Prostate gland (tissue), 2 donors: ENCODE results near the gene TMPRSS12. TPM values are rescaled to one million over a fixed set of nuclear protein-coding genes. Genes with fewer than 3 reads are reported as not detected.
"Not testable (repeated sequence)": the region's sequence is repeated elsewhere in the genome, so short reads cannot be mapped to it uniquely, and the experiment has no call there.

Experiments used
- DNase-seq: peaks from one replicate; pipeline ENCODE4 v3.0.0-alpha.2; 2019; ENCODE audit warnings: low spot score
- H3K27ac ChIP-seq, 2 donors: fragments of 200-600 bp; sonication (generic); 2 replicates each; pipeline ENCODE4 v1.5.1; 2017 to 2019
- H3K27me3 ChIP-seq: fragments of 200-600 bp; sonication (generic); replicated peaks from 2 replicates; pipeline ENCODE4 v1.5.1; 2019; ENCODE audit not compliant: insufficient read depth
- H3K36me3 ChIP-seq, 2 donors: fragments of 200-600 bp; sonication (generic); 1 replicate in 1 of 2; 2 replicates in 1 of 2; pipeline versions ENCODE4 v1.5.1 to v1.8.1; 2017 to 2019
- H3K4me1 ChIP-seq: fragments of 200-600 bp; sonication (generic); replicated peaks from 2 replicates; pipeline ENCODE4 v1.5.1; 2019
- H3K4me3 ChIP-seq, 2 donors: fragments of 200-600 bp; sonication (generic); 2 replicates each; pipeline ENCODE4 v1.5.1; 2017 to 2019
- H3K9me3 ChIP-seq: fragments of 200-600 bp; sonication (generic); 2 replicates; pipeline ENCODE4 v1.5.1; 2017
- POLR2A ChIP-seq: fragments of 450-650 bp; IDR thresholded peaks from one replicate; pipeline ENCODE4 v1.6.1; 2016; ENCODE audit warnings: antibody characterized with exemption, mild to moderate bottlenecking
- POLR2AphosphoS5 ChIP-seq: sonication (generic); formaldehyde crosslinking; IDR thresholded peaks from one replicate; pipeline ENCODE4 v1.6.1; 2017; ENCODE audit warnings: antibody characterized with exemption
- WGBS: methylation state at CpG from one replicate; pipeline ENCODE4 v1.1.5; 2018; 5-methylcytosine and 5-hydroxymethylcytosine counted together
- intact Hi-C: fragments of 100-400 bp; cut with DNase I; formaldehyde crosslinking; loops from one replicate; pipeline ENCODE4 v1.14.2; 2022
- total RNA-seq, 2 donors: library from RNA; depleted of rRNA; stranded (reverse); fragments of >200 nt; gene quantifications; one replicate each; pipeline ENCODE4 v1.1.0, GENCODE V29; 2016
- TF ChIP-seq, protein P1 (sequence below), 4 experiments: fragments of 200-600 bp in 2 of 4; fragments of 450-650 bp in 2 of 4; sonication (generic) in 2 of 4; IDR thresholded peaks; 1 replicate in 3 of 4; 2 replicates in 1 of 4; pipeline ENCODE4 v1.5.1; 2016 to 2019; ENCODE audit warnings: antibody characterized with exemption in 4 of 4, mild to moderate bottlenecking in 2 of 4, moderate library complexity in 2 of 4

TMPRSS12 gene, protein sequence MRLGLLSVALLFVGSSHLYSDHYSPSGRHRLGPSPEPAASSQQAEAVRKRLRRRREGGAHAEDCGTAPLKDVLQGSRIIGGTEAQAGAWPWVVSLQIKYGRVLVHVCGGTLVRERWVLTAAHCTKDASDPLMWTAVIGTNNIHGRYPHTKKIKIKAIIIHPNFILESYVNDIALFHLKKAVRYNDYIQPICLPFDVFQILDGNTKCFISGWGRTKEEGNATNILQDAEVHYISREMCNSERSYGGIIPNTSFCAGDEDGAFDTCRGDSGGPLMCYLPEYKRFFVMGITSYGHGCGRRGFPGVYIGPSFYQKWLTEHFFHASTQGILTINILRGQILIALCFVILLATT
- total RNA-seq = 1 to 10 TPM in 1 of 2 donors, under 1 TPM in 1; 0.68 to 1.2 TPM

DNA sequence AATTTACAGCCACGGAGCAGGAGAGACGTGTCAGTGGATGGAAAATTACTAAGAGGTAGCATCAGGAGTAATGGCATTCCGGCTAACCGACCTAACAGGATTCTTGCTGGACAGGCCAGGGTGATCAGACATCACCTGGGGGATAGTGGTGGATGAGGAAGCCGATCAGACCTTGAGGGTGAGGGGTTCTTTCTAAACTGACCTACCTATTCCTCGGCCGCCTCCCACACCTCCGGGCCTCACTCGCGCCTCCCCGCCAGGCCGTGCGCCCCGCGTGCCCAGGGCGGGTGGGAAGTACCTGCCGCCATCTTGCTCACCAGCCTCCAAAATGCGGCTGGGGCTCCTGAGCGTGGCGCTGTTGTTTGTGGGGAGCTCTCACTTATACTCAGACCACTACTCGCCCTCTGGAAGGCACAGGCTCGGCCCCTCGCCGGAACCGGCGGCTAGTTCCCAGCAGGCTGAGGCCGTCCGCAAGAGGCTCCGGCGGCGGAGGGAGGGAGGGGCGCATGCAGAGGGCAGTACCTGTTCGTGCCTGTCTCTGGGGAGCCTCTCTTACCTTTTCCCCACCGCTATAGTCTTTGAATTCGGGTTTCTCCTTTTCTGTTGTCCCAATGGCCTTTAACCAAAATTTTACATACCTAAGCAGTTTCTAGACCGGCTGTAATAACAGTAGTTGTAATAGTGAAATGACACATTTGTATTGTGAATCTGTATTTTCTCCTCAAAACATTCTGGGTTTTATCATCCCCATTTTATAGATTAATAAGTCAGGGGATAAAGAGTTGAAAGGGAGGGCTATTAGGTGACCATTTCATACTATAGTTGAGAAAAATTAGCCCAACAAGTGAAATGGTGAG, at the start of gene TMPRSS12:
TMPRSS12 (plus strand) TSS at position 290 of the 857 bp plus-strand sequence; CDS start at position 329, 39 bp downstream.
- TF ChIP-seq, protein P1, sequence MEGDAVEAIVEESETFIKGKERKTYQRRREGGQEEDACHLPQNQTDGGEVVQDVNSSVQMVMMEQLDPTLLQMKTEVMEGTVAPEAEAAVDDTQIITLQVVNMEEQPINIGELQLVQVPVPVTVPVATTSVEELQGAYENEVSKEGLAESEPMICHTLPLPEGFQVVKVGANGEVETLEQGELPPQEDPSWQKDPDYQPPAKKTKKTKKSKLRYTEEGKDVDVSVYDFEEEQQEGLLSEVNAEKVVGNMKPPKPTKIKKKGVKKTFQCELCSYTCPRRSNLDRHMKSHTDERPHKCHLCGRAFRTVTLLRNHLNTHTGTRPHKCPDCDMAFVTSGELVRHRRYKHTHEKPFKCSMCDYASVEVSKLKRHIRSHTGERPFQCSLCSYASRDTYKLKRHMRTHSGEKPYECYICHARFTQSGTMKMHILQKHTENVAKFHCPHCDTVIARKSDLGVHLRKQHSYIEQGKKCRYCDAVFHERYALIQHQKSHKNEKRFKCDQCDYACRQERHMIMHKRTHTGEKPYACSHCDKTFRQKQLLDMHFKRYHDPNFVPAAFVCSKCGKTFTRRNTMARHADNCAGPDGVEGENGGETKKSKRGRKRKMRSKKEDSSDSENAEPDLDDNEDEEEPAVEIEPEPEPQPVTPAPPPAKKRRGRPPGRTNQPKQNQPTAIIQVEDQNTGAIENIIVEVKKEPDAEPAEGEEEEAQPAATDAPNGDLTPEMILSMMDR (IDR thresholded peaks at IDR 0.05) = peak in 2 of 4 experiments; percentile 24 to 45
- TF ChIP-seq POLR2A = no peak
- peak; percentile 48 for DNase-seq
- Histone ChIP-seq H3K27me3 (no peaks in the 10 kb centered on the region), H3K4me3 (peak within 1 kb of the TSS; percentile 21 to 25), H3K4me1 (no peaks in the 10 kb centered on the region), H3K27ac (peak within 1 kb of the TSS; percentile 48 to 61), H3K36me3 (no peaks in the 10 kb centered on the region), H3K9me3 (no peaks in the 10 kb centered on the region)
- intact Hi-C loops = no loop called here
- 12% methylated on average over 34 of the region's 36 CpGs for WGBS

DNA sequence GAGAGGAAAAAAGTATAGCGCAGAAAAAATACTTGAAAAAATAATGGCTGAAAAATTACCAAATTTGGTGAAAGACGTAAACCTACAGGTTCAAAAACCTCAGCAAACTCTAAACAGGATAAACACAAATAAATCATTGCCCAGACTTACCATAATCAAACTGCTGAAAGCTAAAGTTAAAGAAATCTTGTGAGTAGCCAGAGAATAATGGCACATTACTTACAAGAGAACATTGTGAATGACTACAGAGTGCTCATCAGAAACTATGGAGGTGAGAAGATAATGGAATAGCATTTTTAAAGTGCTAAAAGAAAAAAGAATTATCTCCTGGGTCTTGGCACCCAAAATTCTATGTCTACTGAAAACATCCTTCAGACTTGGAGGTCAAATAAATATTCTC, 42.8 kb upstream of the TMPRSS12 start:
- Histone ChIP-seq H3K4me1 (no peaks in the 10 kb centered on the region), H3K27ac (no peak overlapping the region), H3K27me3 (no peaks in the 10 kb centered on the region), H3K9me3 (peaks cover 5% of the 10 kb centered on the region), H3K4me3 (no peak overlapping the region), H3K36me3 (peaks cover 4% of the 10 kb centered on the region in 2 donors)
- TF ChIP-seq POLR2AphosphoS5 = no peak
- TF ChIP-seq, protein P1 (IDR thresholded peaks at IDR 0.05) = no peak
- TF ChIP-seq POLR2A = no peak
- intact Hi-C loops = no loop called here
- no peak for DNase-seq
- WGBS = 96% methylated on average over 2 of the region's 2 CpGs

DNA sequence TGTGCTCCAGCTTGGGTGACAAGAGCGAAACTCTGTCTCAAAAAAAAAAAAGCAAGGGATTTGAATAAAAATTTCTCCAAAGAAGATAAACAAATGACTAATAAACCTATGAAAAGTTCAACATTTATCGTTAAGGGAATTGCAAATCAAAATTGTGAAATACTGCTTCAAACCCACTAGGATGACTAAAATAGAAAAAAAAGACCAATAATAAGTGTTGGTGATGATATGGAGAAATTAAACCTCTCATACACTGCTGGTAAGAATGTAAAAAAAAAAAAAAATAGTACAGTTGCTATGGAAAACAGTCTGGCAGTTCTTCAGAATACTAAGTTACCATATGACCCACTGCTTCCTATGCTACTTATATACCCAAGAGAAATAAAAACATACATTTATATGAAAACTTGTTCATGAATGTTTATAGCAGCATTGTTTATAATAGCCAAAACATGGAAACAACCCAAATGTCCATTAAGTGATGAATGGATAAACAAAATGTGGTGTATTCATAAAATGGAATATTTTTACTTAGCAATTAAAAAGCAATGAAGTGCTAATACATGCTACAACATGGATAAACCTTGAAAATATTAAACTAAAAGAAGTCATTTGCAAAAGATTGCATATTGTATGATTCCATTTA, 39.4 kb upstream of the TMPRSS12 start:
- TF ChIP-seq, protein P1 (IDR thresholded peaks at IDR 0.05) = no peak
- no peak for TF ChIP-seq POLR2A
- intact Hi-C loops = no loop called here
- Histone ChIP-seq H3K9me3 (peaks cover 5% of the 10 kb centered on the region), H3K27me3 (no peaks in the 10 kb centered on the region), H3K4me1 (no peaks in the 10 kb centered on the region), H3K36me3 (peaks cover 4% of the 10 kb centered on the region in 2 donors), H3K4me3 (no peak overlapping the region), H3K27ac (no peak overlapping the region)
- no peak for DNase-seq
- WGBS = 86% methylated on average over 2 of the region's 2 CpGs

DNA sequence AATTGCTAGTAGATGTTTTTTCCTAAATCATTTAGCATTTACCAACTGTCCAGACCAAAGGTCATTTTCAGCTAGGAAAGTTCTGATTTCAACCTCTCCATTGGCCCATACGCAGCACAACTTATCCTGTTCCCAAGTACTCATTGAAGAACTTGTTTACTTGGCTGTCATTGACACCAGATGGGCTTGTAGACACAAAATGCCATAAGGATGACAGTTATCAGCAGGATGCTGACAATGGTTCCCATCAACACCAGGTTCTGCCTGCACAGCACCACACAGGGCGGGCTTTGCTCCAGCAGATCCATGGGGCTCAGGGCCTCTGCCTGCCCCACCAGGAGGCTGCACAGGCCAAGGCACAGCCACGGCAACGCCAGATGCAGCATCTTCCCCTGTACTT, 36.5 kb upstream of the TMPRSS12 start:
- Histone ChIP-seq H3K36me3 (peaks cover 0 to 2% of the 10 kb centered on the region in 2 donors), H3K9me3 (no peaks in the 10 kb centered on the region), H3K27ac (no peak overlapping the region), H3K4me3 (no peak overlapping the region), H3K4me1 (no peaks in the 10 kb centered on the region), H3K27me3 (no peaks in the 10 kb centered on the region)
- TF ChIP-seq POLR2AphosphoS5 (no peak), POLR2A (no peak)
- TF ChIP-seq, protein P1 (IDR thresholded peaks at IDR 0.05) = no peak
- no peak for DNase-seq
- 98% methylated on average over 4 of the region's 4 CpGs for WGBS
- intact Hi-C loops = no loop called here

DNA sequence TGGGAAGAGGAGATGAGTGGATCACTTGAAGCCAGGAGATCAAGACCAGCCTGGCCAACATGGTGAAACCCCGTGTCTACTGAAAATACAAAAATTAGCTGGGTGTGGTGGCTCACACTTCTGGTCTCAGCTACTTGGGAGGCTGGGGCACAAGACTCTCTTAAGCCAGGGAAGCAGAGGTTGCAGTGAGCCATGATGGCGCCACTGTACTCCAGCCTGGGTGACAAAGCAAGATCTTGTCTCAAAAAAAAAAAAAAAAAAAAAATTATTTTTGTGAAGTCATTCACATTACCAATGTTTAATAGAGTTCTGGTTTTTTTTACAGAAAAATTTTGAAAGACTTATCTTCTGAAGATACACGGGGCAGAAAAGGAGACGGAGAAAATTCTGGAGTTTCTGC, 33.6 kb upstream of the TMPRSS12 start:
- H3K27me3 ChIP-seq, H3K4me1 ChIP-seq, H3K4me3 ChIP-seq, H3K9me3 ChIP-seq, H3K36me3 ChIP-seq, H3K27ac ChIP-seq, DNase-seq, intact Hi-C loops: not testable (repeated sequence)
- 99% methylated on average over 4 of the region's 4 CpGs for whole genome bisulfite sequencing

DNA sequence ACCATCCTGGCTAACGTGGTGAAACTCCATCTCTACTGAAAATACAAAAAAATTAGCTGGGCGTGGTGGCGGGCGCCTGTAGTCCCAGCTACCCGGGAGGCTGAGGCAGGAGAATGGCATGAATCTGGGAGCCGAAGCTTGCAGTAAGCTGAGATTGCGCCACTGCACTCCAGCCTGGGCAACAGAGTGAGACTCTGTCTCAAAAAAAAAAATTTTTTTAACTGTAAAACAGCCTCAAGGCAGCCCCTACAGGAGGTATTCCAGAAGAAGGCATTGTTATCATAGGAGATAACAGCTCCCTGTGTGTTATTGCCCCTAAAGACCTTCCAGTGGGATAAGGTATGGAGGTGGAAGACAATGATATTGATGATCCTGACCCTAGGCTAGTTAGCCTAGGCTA, 27.8 kb upstream of the TMPRSS12 start:
- H3K27ac ChIP-seq, H3K4me3 ChIP-seq, H3K36me3 ChIP-seq, DNase-seq, intact Hi-C loops, H3K27me3 ChIP-seq, H3K4me1 ChIP-seq, H3K9me3 ChIP-seq: not testable (repeated sequence)
- 93% methylated on average over 7 of the region's 7 CpGs for WGBS
